Fibroblast of pulmonary artery (primary cell): ENCODE data around the gene PHF13.
A peak's percentile ranks its signal among the peaks of the same experiment; 100 is the strongest.
"Not testable (repeated sequence)": the region's sequence is repeated elsewhere in the genome, so short reads cannot be mapped to it uniquely, and the experiment has no call there.

ENCODE experiments used
- DNase-seq: peaks from one replicate; pipeline ENCODE4 v3.0.0-alpha.2; 2010; ENCODE audit warnings: low read depth
- H3K4me3 ChIP-seq: replicated peaks from 2 replicates; pipeline ENCODE4 v1.5.1; 2011; ENCODE audit warnings: low read depth, mild to moderate bottlenecking, control low read depth, low read length, moderate library complexity
- TF ChIP-seq, protein P1 (sequence below): IDR thresholded peaks from 2 replicates; pipeline ENCODE4 v1.5.1; 2011; ENCODE audit warnings: mild to moderate bottlenecking, control low read depth, low read length, inconsistent platforms; ENCODE audit errors: missing control alignments

PHF13 gene

DNA sequence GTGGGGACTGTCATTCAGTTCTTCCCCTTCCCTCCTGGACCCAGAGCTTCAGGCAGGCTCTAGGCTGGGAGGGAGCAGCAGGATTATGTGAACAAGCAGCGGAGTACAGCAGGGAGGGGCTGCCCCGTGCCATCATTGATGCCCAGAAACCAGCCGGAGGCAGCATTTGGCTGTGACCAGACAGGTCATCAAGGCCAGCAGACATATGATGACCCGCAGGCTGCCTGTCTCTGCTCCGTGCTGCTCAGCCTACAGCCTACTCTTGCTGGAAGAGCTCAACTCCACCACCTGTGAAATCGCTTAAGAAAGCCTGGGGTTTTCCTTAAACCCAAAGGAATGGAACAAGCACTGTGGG lies 15.8 kb upstream of the PHF13 start:
- TF ChIP-seq, protein P1, sequence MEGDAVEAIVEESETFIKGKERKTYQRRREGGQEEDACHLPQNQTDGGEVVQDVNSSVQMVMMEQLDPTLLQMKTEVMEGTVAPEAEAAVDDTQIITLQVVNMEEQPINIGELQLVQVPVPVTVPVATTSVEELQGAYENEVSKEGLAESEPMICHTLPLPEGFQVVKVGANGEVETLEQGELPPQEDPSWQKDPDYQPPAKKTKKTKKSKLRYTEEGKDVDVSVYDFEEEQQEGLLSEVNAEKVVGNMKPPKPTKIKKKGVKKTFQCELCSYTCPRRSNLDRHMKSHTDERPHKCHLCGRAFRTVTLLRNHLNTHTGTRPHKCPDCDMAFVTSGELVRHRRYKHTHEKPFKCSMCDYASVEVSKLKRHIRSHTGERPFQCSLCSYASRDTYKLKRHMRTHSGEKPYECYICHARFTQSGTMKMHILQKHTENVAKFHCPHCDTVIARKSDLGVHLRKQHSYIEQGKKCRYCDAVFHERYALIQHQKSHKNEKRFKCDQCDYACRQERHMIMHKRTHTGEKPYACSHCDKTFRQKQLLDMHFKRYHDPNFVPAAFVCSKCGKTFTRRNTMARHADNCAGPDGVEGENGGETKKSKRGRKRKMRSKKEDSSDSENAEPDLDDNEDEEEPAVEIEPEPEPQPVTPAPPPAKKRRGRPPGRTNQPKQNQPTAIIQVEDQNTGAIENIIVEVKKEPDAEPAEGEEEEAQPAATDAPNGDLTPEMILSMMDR = no peak
- DNase-seq = no peak
- no peak overlapping the region for H3K4me3 ChIP-seq

DNA sequence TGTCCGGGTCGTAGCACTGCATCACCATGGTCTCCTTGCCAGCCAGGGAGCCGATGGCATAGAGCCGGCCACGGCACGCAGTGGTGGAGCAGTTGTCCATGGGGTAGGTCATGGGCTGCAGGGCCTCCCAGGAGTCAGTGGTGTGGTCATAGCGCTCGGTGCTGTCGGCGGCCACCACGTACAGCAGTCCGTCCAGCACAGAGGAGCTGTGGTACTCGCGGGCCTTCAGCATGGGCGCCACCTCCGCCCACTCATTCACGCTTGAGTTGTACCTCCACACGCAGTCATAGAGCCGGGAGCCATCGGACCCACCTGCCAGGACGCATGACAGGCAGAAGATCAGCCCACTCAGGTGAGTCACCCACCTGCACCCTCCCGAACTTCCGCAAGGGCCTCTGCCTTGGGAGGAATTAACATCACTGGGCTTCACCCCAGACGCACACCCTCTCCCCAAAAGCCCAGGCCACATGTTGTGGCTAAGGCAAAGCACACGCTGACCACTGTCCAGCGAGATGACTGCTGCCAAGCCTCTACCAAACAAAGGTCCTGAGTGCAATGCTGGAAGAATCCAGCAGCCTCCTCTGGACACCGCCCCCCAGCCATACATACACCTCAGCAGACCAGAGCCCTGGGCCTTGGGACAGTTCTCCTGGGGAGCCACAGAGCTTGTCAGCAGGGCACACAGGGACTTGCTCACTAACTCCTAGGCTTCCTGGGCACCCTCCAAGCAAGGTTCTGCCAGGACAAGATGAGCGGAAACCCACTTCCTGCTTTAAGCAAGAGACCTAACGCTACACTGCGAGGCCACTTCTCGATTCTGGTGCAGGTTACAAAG lies 14.2 kb upstream of the PHF13 start:
- TF ChIP-seq, protein P1 = no peak

DNA sequence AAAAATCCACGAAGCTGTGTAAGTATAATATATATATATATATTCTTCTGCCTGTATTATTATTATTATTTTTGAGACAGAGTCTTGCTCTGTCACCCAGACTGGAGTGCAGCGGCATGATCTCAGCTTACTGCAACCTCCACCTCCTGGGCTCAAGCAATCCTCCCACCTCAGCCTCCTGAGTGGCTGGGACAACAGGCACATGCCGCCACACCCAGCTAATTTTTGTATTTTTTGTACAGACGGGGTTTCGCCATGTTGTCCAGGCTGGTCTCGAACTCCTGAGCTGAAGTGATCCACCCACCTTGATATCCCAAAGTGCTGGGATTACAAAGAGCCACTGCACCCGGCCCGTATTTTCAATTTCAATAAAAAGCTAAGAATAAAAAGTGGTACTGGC lies 13.5 kb upstream of the PHF13 start:
- peak overlapping the region; percentile 95 for H3K4me3 ChIP-seq
- DNase-seq = not testable (repeated sequence)

More for the DNA sequence above, 14.2 kb upstream of the PHF13 start:
- no peak for DNase-seq
- H3K4me3 ChIP-seq = peak overlapping the region; percentile 95

DNA sequence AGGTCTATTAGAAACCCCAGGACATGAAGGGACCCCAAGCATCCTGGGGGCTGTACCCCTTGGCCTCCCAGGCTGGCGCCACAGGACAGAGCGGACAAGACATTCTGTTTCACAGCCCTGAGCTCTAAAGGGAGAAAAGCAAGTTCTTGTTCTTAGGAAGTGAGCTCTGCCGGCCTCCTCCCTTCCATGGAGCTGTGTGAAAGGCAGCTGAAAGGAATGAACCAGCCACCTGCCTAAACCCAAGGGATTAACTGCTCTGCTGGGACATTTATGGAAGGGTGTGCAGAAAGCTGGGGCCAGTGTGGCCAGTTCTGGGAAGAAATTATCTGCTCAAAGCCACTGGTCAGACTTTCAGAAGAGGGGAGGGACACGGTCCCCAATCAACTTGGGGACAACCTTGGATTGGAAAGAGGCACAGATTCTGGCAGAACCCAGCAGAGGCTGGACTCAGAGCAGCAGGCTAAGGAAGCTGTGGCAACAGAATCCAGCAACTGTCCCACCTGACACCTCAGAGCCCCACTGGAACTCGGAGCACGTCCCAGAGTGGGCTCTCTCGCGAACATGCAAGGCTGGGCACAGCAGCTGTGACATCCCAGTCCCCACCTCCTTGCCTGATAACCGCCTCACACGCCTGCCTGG lies 13.0 kb upstream of the PHF13 start:
- DNase-seq = no peak
- TF ChIP-seq, protein P1 = no peak
- peak overlapping the region; percentile 95 for H3K4me3 ChIP-seq

DNA sequence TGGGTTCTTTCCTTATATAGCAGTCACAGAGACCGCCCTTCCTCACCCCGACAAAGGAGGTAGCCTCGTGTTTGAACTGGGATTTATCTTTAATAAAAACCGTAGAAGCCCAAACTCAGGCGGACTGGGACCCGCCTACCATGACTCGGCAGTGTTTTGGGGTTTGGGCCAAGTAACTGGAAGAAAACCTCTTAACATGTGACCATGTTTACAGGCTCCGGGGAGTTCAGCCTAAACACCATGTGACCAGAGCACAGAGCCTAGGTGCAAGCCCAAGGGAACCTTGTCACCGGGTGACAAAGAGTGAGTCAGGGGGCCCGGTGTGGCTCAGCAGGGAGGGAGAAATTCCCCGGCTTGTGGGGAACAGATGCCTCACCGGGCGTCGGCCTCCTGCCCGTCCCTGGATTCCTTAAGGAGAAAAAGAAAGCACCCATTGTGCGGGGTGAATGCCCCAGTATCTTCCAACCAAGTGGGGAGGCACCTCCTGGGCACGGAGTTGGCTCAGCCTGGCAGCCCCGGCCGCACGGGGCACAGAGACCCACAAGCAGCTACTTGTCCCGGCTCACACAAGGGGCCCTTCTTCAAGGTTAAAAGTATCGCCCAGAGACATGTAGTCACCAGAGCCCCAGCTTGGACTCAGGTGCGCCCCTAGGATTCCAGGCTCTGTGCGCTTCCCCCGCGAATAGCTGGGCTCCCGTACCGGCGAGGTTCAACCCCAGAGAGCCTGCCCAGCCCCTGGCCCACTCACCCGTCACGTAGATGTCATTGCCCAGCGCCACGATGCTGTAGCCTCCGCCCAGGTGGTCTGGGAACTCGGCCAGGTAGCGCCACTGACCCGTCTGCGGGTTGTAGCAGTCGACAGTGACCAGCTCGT lies 12.2 kb upstream of the PHF13 start:
- TF ChIP-seq, protein P1 = no peak
- H3K4me3 ChIP-seq = peak overlapping the region; percentile 95
- DNase-seq = peak; percentile 94

DNA sequence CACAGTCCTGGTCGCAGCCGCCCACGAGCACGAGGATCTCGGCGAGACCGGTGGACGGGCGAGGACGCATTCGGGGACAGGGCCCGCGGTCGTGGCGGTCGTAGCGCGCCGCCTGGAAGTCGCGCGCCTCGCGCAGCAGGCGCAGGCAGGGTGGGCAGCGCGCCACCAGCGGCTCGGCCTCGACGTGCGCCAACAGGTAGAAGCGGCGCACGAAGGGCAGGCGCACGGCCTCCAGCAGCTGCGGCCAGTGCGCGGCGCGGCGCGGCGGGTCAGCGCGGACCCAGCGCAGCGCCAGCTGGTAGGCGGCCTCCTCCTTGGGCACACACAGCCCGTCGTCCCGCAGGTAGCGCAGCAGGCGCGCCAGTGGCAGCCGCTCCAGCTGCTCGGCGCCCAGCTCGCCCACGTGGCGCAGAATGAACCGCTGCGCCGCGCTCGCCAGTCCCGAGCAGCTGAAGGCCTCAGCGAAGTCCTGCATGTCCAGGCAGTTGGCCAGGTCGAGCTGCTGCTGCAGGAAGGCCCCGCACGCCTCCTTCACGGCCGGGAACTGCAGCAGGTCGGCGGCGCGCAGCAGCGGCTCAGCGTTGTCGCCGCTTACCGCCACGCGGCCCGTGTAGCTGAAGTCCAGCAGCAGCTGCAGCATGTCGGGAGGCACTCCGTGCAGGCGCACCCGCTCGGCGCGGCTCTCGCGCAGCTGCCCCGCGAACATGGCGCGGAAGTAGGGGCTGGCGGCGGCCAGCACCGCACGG lies 11.4 kb upstream of the PHF13 start:
- peak overlapping the region; percentile 95 for H3K4me3 ChIP-seq
- no peak for DNase-seq
- TF ChIP-seq, protein P1 = no peak
